Activated CD8-positive, alpha-beta memory T cell treated with anti-CD3 and anti-CD28 coated beads for 1 hour (primary cell): ENCODE results near the gene RPSA.
"Not testable (repeated sequence)": the region's sequence is repeated elsewhere in the genome, so short reads cannot be mapped to it uniquely, and the experiment has no call there.

Experiments
- DNase-seq, 2 donors: peaks; one replicate each; pipeline ENCODE4 v3.0.0-alpha.2; 2020; ENCODE audit warnings: low read depth in 1 of 2; ENCODE audit errors: extremely low read depth in 1 of 2

The RPSA gene

GRCh38 chr3:39418556-39419225 is 12.2 kb downstream of the RPSA start:
- not testable (repeated sequence) for DNase-seq

GRCh38 chr3:39419742-39420315 is 13.3 kb downstream of the RPSA start:
- DNase-seq = no peak

- no peak for DNase-seq
These were observed 14.0 kb downstream of the RPSA start for GRCh38 chr3:39420543-39420942.

- DNase-seq = no peak
These were observed 17.0 kb downstream of the RPSA start for GRCh38 chr3:39423436-39423970.

GRCh38 chr3:39426312-39426711 is 19.8 kb downstream of the RPSA start:
- DNase-seq = no peak

GRCh38 chr3:39427506-39427905 is 21.0 kb downstream of the RPSA start:
- no peak for DNase-seq

GRCh38 chr3:39428745-39429201 is 22.3 kb downstream of the RPSA start:
- DNase-seq = no peak

- no peak for DNase-seq
These were observed 22.9 kb downstream of the RPSA start for GRCh38 chr3:39429466-39429865.

- no peak for DNase-seq
These were observed 25.8 kb downstream of the RPSA start for GRCh38 chr3:39432342-39432741.

- no peak for DNase-seq
These were observed 27.1 kb downstream of the RPSA start for GRCh38 chr3:39433642-39434041.

- DNase-seq = no peak
These were observed 28.1 kb downstream of the RPSA start for GRCh38 chr3:39434574-39434973.

- DNase-seq = no peak
These were observed 28.7 kb downstream of the RPSA start for GRCh38 chr3:39435006-39435748.

GRCh38 chr3:39438880-39439279 is 32.4 kb downstream of the RPSA start:
- DNase-seq = no peak

GRCh38 chr3:39440316-39440715 is 33.8 kb downstream of the RPSA start:
- no peak for DNase-seq

- DNase-seq = no peak
These were observed 37.0 kb downstream of the RPSA start for GRCh38 chr3:39443530-39443929.

- DNase-seq = no peak
These were observed 39.4 kb downstream of the RPSA start for GRCh38 chr3:39445927-39446326.

- DNase-seq = no peak
These were observed 39.9 kb downstream of the RPSA start for GRCh38 chr3:39446444-39446843.

GRCh38 chr3:39447637-39448483 is 41.3 kb downstream of the RPSA start:
- peak; percentile 19 to 20 for DNase-seq

- no peak for DNase-seq
These were observed 42.1 kb downstream of the RPSA start for GRCh38 chr3:39448506-39449233.

- no peak for DNase-seq
These were observed 43.3 kb downstream of the RPSA start for GRCh38 chr3:39449796-39450195.
